ENCODE results near the gene SEMA6B.

SEMA6B gene

GRCh38 chr19:4586691-4587090 lies 27.2 kb upstream of the SEMA6B start:
- no peak for DNase-seq

- DNase-seq: no peak
Measured at GRCh38 chr19:4586245-4586644, 26.8 kb upstream of the SEMA6B start.

GRCh38 chr19:4585556-4585955 lies 26.1 kb upstream of the SEMA6B start:
- DNase-seq: no peak

DNA sequence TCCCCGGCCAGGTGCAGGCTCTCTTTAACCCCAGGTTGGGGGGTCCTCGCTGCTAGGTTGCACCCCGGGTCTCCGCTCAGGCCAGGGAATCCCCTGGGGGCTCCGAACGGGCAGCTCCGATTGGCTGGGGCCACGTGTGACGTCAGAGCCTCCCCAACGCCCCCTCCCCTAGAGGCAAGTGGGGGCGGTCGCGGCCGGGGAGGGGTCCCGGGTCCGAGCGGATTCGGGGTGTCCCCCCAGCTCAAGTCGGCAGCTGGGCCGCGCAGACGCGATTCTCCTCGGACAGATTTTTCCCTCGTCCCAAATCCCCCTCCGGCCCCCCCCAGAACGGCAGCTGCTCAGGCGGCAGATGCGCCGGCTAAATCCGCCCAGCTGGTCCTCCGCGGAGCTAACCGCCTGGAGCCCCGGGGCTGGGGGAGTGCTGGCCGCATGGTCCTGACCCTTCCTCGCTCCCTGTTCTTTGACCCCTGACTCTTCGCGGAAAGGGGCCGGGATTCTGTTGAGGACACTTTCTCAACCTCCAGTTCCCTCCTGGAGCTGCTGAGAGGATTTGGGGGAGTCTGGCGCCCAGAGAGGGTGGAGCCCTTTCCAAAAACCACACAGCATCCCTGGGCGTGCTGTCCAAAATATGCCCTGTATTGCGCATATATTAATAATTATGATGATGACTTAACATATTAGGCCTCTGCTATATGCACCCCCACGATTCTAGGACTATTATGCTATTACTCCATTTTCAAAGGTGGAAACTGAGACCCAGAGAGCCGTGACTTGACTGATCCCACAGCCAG lies 25.4 kb upstream of the SEMA6B start:
- DNase-seq: no peak

GRCh38 chr19:4583961-4584669 lies 24.6 kb upstream of the SEMA6B start:
- DNase-seq: no peak

- no peak for DNase-seq
Measured at GRCh38 chr19:4582980-4583842, 23.7 kb upstream of the SEMA6B start.

- no peak for DNase-seq
Measured at GRCh38 chr19:4581666-4582553, 22.4 kb upstream of the SEMA6B start.

DNA sequence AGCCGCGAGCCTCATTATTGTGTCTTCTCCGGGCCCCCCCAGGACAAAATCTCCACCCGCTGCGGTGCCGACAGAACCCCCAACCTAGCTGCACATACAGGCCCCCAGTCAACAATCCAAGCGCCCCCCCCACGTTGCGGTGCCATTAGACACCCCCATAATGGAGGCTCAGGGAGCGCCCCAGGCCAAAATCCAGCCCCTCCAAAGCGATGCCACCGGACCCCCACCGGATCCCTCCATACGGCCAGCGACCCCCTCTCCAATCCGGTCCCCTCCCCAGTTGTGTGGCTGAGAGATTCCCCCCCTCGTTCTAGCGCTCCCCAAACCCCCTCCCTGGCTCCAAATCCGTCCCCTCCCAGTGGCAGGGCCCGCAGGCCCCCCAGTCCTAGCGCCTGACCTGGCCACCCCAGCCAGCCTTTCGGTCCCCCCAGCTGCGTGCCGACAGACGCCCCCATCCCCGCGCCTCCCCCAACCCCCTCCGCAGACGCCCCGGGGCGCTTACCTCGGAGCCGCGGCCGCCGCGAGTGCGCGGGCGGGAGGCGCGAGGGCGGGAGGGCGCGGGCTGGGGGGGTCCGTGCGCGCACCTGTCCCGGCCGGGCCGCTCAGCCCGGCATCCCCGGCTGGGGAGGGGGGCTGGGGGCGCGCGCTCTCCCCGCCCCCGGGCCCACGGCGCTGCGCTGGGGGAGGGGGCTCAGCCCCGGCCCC lies 21.6 kb upstream of the SEMA6B start:
- no peak for DNase-seq

DNA sequence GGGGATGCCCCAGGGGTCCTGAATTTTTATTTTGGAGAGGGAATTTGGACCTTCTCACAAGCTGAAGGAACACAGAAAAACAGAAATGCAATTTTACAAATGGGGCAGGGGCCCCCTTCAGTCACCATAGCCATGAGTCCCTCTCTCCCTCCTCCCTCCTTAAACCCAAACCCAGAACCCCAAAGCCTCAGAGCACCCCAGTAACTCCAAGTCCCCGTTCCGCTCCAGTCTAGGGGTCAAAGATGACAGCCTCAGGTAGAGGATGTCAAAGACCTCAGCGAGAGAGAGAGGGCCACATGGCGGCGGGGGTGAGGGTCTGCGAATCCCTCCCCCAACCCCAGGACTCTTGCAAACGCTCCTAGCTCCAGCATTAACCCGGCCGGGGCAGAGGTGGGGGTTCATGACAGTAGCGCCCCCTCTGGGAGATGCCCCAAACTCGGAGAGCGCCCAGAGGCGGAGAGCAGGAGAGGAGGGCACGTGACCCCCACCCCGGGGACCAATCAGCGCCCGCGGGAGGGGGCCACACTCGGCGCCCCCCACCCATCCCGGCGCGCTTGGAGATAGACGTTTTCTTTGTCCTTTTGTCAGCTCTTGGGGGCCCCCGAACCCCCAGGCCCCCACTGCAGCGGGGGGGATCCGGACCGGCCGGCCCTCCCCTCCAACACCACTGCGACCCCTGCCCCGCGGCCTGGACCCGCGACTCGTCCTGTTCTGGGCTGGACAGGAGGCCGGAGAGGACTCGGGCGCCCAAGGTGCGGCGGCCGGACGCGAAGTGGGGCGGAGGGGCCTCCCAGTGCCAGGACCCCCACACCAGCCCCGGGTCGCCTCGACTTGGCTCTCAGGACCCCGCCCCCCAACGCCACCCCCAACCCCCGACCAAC lies 20.8 kb upstream of the SEMA6B start:
- no peak for DNase-seq

- no peak for DNase-seq
Measured at GRCh38 chr19:4579389-4579788, 19.9 kb upstream of the SEMA6B start.

DNA sequence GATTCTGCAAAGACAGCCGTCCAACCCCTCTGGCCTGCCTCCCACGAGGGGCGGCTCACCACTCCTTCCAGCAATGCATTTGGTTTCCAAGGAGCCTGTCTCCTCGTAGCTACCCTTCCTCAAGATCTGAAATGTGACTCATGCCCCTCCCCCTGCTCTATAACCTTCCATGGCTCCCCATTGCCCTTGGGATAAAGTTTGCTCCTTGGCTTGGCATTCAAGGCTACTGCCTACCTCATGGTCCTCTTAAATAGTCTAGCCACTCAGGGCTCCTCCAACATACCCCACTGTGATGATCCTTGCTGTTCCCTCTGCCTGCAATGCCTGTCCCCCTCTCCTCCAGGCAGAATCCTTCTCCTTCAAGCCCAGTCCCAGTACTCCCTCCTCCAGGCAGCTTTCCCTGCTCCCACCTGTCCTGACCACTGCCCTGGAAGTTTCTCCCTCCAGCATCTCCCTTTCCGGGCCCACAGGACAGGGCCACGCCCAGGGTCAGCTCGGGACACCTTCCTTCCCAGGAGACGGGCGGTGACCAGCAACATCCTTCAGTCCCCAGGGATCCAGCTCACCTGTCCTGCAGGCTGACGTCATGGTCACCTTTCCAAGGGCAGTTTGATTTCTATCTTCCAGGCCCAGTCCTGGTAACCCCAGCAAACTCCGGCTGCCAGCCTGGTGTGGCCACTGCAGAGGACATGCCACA lies 19.2 kb upstream of the SEMA6B start:
- no peak for DNase-seq

DNA sequence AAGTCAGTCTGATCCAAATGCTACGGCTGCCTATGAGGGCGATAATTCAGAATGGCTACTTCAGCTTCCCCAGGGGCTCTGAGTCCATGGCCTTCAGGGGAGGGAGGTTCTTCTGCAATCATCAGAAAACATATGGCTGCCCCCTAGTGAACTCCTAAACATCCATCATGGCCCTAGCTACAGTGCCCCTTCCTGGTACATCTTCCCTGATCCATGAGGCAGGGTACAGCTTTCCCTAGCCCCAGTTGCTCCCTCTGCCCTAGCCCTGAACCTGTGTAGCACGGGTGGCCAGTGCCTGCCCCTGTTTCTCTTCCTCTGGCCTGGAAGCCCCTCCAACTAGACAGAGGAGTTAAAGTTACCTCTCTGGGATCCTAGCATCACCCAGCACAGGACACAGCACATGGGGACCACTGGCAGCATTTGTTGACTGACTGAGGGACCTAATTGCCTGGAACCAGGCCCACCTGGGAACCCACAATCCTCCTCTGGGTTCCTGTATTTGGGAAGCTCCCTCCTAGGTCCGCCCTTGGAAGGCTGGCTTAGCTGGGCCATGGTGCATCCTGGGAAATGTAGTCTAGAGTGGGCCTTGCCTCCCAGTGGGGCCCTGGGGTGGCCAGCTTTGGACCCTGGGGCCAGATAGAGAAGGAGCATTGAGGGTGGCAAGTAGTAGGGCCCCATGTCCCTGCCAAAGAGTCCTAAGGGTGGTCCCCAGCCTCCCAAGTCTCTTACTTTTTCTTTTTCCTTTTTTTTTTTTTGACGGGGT lies 17.7 kb upstream of the SEMA6B start:
- no peak for DNase-seq

DNA sequence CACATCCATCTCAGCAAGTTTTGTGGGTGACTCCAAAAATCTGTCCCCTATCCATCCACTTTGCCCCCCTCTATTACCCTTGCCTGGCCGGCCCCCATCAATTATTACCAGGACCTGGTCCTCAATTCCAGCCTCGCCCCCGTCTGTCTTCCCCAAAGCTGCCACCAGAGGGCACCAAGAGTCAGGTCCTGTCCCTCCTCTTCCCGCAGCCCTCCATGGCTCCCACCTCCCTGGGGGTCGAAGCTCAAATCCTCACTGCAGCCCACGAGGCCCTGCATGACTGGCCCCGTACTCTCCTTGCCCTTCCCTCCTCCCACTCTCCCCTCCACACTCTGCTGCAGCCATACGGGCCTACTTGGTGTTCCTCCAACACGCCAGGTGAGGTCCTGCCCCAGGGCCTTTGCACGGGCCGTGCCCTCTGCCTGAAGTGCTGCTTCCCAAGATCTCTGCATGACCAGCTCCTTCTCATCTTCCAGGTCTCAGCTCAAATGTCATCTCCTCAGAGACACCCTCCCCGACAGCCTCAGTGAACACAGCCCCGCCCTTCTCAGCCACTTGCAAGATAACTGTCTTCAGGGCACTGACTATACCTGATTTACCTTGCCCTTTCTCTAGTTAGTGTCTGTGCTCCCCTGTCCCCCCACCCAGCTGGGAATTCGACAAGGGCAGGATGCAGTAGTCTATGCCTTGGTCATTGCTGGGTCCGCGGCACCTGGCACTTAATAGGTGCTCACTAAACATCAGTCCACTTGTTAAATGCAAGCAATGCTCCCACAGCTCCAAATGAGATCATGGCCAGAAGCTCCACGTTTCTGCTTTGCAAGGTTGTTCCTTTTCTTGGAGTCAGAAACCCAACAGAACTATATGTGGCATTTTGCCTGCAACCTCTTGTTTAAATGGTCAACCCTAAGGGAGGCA lies 16.8 kb upstream of the SEMA6B start:
- DNase-seq: no peak

GRCh38 chr19:4575267-4576015 lies 16.0 kb upstream of the SEMA6B start:
- no peak for DNase-seq

- no peak for DNase-seq
Measured at GRCh38 chr19:4573682-4574081, 14.2 kb upstream of the SEMA6B start.

DNA sequence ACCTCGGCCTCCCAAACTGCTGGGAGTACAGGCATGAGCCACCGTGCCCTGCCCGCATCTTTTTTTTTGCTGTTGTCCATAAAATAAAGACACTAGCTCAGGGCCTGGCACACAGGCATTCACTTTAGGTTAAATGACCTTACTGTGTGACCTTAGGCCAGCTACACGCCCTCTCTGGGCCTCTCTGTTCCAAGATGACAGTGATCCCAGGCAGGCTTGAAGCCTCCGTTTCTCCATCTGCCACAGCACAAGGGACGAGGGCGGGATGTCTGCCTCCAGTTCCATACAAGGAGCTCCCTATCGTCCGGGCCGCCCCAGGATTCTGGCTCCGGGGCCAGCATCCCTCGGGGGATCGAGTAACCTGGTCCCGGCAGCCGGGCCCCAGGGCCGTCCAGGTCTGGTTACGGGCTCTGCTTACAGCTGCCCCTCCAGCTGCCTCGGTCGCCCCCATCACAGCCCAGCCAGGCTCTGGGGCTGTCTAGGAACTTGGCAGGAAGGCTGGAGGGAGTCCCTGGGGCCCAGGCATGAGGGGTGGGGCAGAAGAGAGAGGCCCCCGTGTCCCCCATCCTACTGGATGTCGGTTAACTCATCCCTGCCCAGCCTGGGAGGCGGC lies 11.9 kb upstream of the SEMA6B start:
- no peak for DNase-seq

DNA sequence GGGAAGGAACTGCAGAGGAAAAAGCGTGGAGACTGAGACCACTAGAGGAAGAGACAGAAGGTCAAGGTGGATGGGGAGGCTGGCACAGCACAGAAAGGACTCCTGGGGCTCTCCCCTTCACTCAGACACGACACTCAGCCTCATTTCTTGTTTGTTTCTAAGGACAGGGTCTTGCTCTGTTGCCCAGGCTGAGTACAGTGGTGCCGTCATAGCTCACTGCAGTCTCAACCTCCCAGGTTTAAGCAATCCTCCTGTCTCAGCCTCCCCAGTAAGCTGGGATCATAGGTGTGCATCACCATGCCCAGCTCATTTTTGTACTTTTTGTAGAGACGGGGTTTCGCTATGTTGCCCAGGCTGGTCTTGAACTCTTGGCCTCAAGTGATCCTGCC lies 11.4 kb upstream of the SEMA6B start:
- DNase-seq: no peak
